Measurements from ENCODE around the gene ZNF341. TPM values are rescaled to one million over a fixed set of nuclear protein-coding genes. Genes with fewer than 3 reads are reported as not detected.

Gene ZNF341
- total RNA-seq, 1 donor from 2014 or later: 5.8 TPM

Other genes with a start within 250 kb of the ZNF341 start
- 21.2 TPM for gene CBFA2T2, start 241.9 kb upstream of the ZNF341 start, total RNA-seq
- 0.09 TPM for gene C20orf144, start 69.7 kb upstream of the ZNF341 start, total RNA-seq
- 4.8 TPM for gene ACTL10, start 65.1 kb upstream of the ZNF341 start, total RNA-seq
- gene NECAB3, start 57.6 kb upstream of the ZNF341 start, total RNA-seq: 37.3 TPM
- gene E2F1, start 45.6 kb upstream of the ZNF341 start, total RNA-seq: 2.3 TPM
- 17.9 TPM for gene PXMP4, start 11.7 kb upstream of the ZNF341 start, total RNA-seq
- 117 TPM for gene CHMP4B, start 79.4 kb downstream of the ZNF341 start, total RNA-seq

Measured in mucosa of gallbladder (tissue), 1 donor.